Skeletal muscle cell (primary cell): ENCODE measurements around the gene MCTP1.

Experiments
- DNase-seq: peaks from one replicate; pipeline ENCODE4 v3.0.0-alpha.2; 2010; ENCODE audit warnings: low read depth
- H3K4me3 ChIP-seq: 2 replicates; pipeline ENCODE4 v1.5.1; 2011; ENCODE audit warnings: low read depth, mild to moderate bottlenecking, control low read depth, low read length, moderate library complexity

MCTP1 gene

GRCh38 chr5:94661086-94661485 lies 623.8 kb downstream of the MCTP1 start:
- no peak for DNase-seq
- no peak overlapping the region for H3K4me3 ChIP-seq

- no peak overlapping the region for H3K4me3 ChIP-seq
- DNase-seq, result no peak
Measured at GRCh38 chr5:94660506-94660905, 624.4 kb downstream of the MCTP1 start.

- DNase-seq, result no peak
- H3K4me3 ChIP-seq, result no peak overlapping the region
Measured at GRCh38 chr5:94658272-94658671, 626.6 kb downstream of the MCTP1 start.
